22Rv1 (cell line): ENCODE data around the gene NMT1.

ENCODE experiments used
- ZFX ChIP-seq: fragments of 450-650 bp; IDR thresholded peaks from 2 replicates; pipeline ENCODE4 v1.6.1; 2017; ENCODE audit warnings: antibody characterized with exemption, borderline replicate concordance
- TF ChIP-seq, protein P1 (sequence below): fragments of 450-650 bp; IDR thresholded peaks from 2 replicates; pipeline ENCODE4 v1.5.1; 2017; ENCODE audit warnings: mild to moderate bottlenecking

DNA sequence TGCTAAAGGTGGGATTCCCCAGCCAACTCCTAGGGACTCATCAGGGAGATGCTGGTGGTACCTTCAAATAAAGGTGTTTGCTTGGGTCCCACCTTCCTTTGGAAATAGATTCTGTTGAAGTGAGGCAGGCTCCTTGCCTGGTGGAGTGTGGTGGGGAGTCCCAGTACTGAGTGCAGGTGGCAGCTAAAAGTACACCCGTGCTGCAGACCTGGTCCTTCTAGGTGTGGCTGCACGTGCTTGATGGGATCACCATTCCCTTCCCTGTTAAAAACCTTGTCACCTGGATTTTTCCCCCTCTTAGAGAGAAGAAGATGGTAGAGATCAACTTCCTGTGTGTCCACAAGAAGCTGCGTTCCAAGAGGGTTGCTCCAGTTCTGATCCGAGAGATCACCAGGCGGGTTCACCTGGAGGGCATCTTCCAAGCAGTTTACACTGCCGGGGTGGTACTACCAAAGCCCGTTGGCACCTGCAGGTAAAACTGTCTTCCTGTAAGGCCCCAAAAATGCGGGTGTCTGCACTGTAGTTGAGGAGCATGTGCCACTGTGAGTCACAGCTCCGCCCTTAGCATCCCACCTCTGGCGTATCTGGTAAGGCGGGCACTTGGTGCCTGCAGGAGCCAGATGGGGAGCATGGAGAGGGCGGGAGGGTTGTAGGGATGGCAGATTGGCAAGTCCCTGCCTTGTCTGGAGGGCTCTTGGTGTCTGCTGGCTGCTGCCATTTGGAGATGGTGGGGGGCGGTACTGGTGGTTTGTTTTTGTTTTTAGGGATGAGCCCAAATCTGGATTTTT, 37.2 kb downstream of the NMT1 start:
- TF ChIP-seq, protein P1, sequence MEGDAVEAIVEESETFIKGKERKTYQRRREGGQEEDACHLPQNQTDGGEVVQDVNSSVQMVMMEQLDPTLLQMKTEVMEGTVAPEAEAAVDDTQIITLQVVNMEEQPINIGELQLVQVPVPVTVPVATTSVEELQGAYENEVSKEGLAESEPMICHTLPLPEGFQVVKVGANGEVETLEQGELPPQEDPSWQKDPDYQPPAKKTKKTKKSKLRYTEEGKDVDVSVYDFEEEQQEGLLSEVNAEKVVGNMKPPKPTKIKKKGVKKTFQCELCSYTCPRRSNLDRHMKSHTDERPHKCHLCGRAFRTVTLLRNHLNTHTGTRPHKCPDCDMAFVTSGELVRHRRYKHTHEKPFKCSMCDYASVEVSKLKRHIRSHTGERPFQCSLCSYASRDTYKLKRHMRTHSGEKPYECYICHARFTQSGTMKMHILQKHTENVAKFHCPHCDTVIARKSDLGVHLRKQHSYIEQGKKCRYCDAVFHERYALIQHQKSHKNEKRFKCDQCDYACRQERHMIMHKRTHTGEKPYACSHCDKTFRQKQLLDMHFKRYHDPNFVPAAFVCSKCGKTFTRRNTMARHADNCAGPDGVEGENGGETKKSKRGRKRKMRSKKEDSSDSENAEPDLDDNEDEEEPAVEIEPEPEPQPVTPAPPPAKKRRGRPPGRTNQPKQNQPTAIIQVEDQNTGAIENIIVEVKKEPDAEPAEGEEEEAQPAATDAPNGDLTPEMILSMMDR, result no peak
- TF ChIP-seq ZFX, result no peak
